ENCODE measurements around the gene EMC7. TPM values are rescaled to one million over a fixed set of nuclear protein-coding genes. Genes with fewer than 3 reads are reported as not detected.

The EMC7 gene
- polyA plus RNA-seq, 2 of the 4 experiments (the other 2 are of a cell fraction): 129 to 221 TPM

DNA sequence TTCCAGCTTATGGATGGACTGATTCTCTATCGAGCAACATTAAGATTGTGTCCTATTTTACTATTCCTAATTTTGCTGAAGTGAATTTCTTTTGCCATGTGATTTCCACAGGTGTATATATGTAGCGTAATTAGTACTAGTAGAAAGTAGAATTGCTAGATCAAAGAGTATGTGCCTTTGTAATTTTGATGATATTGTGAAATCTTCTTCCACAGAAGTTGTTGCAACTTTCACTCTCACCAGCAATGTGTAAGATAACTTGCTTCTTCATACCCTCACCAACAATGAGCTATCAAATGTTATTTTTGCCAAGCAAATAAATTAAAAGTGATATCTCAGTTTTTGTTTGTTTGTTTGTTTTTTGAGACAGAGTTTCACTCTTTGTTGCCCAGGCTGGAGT is 5.7 kb upstream of the EMC7 start:
- WGBS (ENCODE audit: missing lambda C conversion rate): 84% methylated on average over 2 of the region's 2 CpGs
- ChIA-PET POLR2A (no interaction called here), CTCF (interaction anchor here (1.8 to 11.3 kb wide), 3 partner anchors 102 to 260 kb away, joined by 8 to 223 read pairs (median 35); partner anchors contain the start of genes KATNBL1 and LPCAT4)
- ATAC-seq: no peak
- DNase-seq (ENCODE audit: low read depth in 1 of 2, low spot score in 1 of 2): no peak
- no peak for FAIRE-seq
- Histone ChIP-seq H3K4me2 (no peak overlapping the region), H3K9me3 (no peaks in the 10 kb centered on the region), H3K27ac (no peak overlapping the region), H3K4me1 (peaks cover 7% of the 10 kb centered on the region; the same call in 2 of the 3 replicates), H3K4me3 (no peak overlapping the region)
- TF ChIP-seq HOXA7 (CRISPR knock-in tag; IDR thresholded peaks at IDR 0.05) (no peak), JUNB (IDR thresholded peaks at IDR 0.05) (no peak)

DNA sequence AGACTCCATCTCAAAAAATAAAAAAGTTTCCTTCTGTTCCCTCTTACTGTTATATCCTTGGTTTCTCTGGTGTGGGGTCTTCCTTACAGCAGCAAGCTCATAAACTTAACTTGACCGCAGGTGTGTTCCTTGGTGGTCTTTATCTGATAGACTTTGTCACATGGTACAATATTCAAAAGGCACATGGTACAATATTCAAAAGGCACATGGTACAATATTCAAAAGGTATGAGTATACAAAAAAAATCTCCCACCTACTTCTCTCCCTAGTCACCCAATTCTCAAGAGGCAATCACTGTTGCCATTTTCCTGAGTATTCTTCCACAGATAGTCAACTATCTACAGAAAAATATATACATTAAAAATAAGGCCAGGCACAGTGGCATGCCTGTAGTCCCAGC is 4.8 kb upstream of the EMC7 start:
- ATAC-seq (no peak), FAIRE-seq (no peak), DNase-seq (ENCODE audit: low read depth in 1 of 2, low spot score in 1 of 2) (no peak)
- no peak overlapping the region for H3K4me3 ChIP-seq
- ChIA-PET CTCF (interaction anchor here (1.7 to 11.3 kb wide), 2 partner anchors 103 to 261 kb away, joined by 4 to 223 read pairs; partner anchors contain the start of genes KATNBL1 and LPCAT4), POLR2A (no interaction called here)
- 92% methylated on average over 1 of the region's 1 CpG for WGBS (ENCODE audit: missing lambda C conversion rate)
- no peaks in the 10 kb centered on the region for H3K9me3 ChIP-seq
- H3K27ac ChIP-seq: no peak overlapping the region
- TF ChIP-seq, protein P1, sequence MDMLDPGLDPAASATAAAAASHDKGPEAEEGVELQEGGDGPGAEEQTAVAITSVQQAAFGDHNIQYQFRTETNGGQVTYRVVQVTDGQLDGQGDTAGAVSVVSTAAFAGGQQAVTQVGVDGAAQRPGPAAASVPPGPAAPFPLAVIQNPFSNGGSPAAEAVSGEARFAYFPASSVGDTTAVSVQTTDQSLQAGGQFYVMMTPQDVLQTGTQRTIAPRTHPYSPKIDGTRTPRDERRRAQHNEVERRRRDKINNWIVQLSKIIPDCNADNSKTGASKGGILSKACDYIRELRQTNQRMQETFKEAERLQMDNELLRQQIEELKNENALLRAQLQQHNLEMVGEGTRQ (IDR thresholded peaks at IDR 0.05): no peak
- TF ChIP-seq HOXB5 (CRISPR knock-in tag; IDR thresholded peaks at IDR 0.05): no peak
- no peak for TF ChIP-seq SREBF2 (IDR thresholded peaks at IDR 0.05)
- no peak overlapping the region for H3K4me2 ChIP-seq
- H3K4me1 ChIP-seq: peaks cover 7% of the 10 kb centered on the region; the same call in 2 of the 3 replicates

DNA sequence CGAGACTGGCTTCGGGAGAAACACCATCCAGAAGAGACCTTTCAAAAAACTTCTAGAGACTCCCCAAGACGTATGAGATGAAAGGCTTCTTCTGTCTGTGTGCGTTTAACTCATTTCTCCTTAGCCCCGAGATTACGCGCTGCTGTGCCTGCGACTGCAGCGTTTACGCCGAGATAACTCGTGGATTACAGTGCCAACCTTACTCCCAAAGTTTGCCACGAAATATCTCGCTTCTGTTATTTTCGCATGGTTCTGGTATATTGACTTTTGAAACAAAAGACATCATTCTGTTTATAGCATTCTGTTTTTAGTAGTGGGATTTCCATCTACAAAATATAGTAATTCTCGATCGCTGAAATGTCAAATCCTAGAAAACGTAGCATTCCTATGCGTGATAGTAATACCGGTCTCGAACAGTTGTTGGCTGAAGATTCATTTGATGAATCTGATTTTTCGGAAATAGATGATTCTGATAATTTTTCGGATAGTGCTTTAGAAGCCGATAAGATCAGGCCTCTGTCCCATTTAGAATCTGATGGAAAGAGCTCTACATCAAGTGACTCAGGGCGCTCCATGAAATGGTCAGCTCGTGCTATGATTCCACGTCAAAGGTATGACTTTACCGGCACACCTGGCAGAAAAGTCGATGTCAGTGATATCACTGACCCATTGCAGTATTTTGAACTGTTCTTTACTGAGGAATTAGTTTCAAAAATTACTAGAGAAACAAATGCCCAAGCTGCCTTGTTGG is 688 bp upstream of the EMC7 start:
- FAIRE-seq: no peak
- CTCF ChIA-PET: interaction anchor here (0.7 to 4.7 kb wide), 7 partner anchors 8 to 241 kb away, joined by 3 to 23 read pairs (median 3); partner anchors contain the start of gene KATNBL1

DNA sequence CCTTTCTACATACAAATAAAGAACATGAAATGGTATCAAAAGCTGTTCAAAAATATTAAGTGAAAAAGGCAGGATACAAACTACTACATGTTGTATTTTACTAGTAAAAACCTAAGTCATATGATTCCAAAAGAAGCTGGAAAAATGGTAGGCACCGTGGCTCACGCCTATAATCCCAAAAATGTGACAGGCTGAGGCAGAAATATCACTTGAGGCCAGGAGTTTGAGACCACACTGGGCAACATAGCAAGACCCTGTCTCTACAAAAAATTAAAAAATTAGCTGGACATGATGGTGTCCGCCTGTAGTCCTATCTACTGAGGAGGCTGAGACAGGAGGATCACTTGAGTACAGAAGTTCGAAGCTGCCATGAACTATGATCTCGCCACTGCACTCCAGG is 1.7 kb downstream of the EMC7 start:
- peak overlapping the region; percentile 89 for H3K4me2 ChIP-seq
- no peak overlapping the region for H3K4me3 ChIP-seq
- DNase-seq (ENCODE audit: low read depth in 1 of 2, low spot score in 1 of 2) (no peak), ATAC-seq (no peak), FAIRE-seq (no peak)
- WGBS (ENCODE audit: missing lambda C conversion rate): 93% methylated on average over 5 of the region's 5 CpGs
- ChIA-PET POLR2A (interaction anchor here (1.3 kb wide), 1 partner anchor 10 kb away, joined by 3 read pairs; no protein-coding TSS in a partner anchor), CTCF (interaction anchor here (1.0 to 4.7 kb wide), 5 partner anchors 10 to 267 kb away, joined by 3 to 23 read pairs (median 3); partner anchors contain the start of genes KATNBL1, LPCAT4, NOP10 and NUTM1)
- TF ChIP-seq NPAS2 (CRISPR knock-in tag; IDR thresholded peaks at IDR 0.05; ENCODE audit: borderline replicate concordance): no peak
- no peak for TF ChIP-seq HOXB13 (CRISPR knock-in tag; IDR thresholded peaks at IDR 0.05; ENCODE audit: low read depth)
- TF ChIP-seq TP53 (CRISPR knock-in tag; IDR thresholded peaks at IDR 0.05): no peak
- no peak for TF ChIP-seq EP300 (IDR thresholded peaks at IDR 0.05)
- TF ChIP-seq EHF (CRISPR knock-in tag; IDR thresholded peaks at IDR 0.05): no peak
- no peak for TF ChIP-seq EHMT2 (IDR thresholded peaks at IDR 0.05; ENCODE audit: low read depth)
- TF ChIP-seq SREBF2 (IDR thresholded peaks at IDR 0.05): no peak
- TF ChIP-seq, protein P2, sequence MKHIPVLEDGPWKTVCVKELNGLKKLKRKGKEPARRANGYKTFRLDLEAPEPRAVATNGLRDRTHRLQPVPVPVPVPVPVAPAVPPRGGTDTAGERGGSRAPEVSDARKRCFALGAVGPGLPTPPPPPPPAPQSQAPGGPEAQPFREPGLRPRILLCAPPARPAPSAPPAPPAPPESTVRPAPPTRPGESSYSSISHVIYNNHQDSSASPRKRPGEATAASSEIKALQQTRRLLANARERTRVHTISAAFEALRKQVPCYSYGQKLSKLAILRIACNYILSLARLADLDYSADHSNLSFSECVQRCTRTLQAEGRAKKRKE (CRISPR knock-in tag; IDR thresholded peaks at IDR 0.05; ENCODE audit: low read depth): no peak
- no peak for TF ChIP-seq FOSB (CRISPR knock-in tag; IDR thresholded peaks at IDR 0.05)
- TF ChIP-seq, protein P3, sequence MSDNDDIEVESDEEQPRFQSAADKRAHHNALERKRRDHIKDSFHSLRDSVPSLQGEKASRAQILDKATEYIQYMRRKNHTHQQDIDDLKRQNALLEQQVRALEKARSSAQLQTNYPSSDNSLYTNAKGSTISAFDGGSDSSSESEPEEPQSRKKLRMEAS (IDR thresholded peaks at IDR 0.05): no peak
- H3K9me3 ChIP-seq: no peaks in the 10 kb centered on the region
- no peak overlapping the region for H3K27ac ChIP-seq
- peaks cover 22% of the 10 kb centered on the region for H3K4me1 ChIP-seq

More for the DNA sequence above, 688 bp upstream of the EMC7 start:
- peak overlapping the region; percentile 85 to 89 for H3K27ac ChIP-seq
- 0 out of 5 replicates have a peak, but pooled peaks of 1 of the 2 experiments have one; percentile 8 for TF ChIP-seq JUN (IDR thresholded peaks at IDR 0.05)
- no peak for TF ChIP-seq CEBPB (IDR thresholded peaks at IDR 0.05)
- TF ChIP-seq, protein P4, sequence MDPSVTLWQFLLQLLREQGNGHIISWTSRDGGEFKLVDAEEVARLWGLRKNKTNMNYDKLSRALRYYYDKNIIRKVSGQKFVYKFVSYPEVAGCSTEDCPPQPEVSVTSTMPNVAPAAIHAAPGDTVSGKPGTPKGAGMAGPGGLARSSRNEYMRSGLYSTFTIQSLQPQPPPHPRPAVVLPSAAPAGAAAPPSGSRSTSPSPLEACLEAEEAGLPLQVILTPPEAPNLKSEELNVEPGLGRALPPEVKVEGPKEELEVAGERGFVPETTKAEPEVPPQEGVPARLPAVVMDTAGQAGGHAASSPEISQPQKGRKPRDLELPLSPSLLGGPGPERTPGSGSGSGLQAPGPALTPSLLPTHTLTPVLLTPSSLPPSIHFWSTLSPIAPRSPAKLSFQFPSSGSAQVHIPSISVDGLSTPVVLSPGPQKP (IDR thresholded peaks at IDR 0.05; ENCODE audit: low read depth, low read length): no peak
- no peak for TF ChIP-seq HOXB5 (CRISPR knock-in tag; IDR thresholded peaks at IDR 0.05)
- no peak for TF ChIP-seq EHF (CRISPR knock-in tag; IDR thresholded peaks at IDR 0.05)
- no peak for TF ChIP-seq HOXA7 (CRISPR knock-in tag; IDR thresholded peaks at IDR 0.05)
- TF ChIP-seq HDAC2 (IDR thresholded peaks at IDR 0.05): no peak
- no peak for TF ChIP-seq POLR2AphosphoS2 (conservative IDR thresholded peaks at IDR 0.05; ENCODE audit: low read length)
- peaks cover 22% of the 10 kb centered on the region for H3K4me1 ChIP-seq
- ATAC-seq: no peak; a peak in 1 of 6 replicates
- H3K4me2 ChIP-seq: peak overlapping the region; percentile 90
- H3K4me3 ChIP-seq: peak overlapping the region; percentile 68
- no peak for DNase-seq (ENCODE audit: low read depth in 1 of 2, low spot score in 1 of 2)
- POLR2A ChIA-PET: interaction anchor here (0.7 to 1.6 kb wide), 12 partner anchors 8 to 413 kb away, joined by 3 to 17 read pairs (median 4); partner anchors contain the start of genes EMC4, KATNBL1 and LPCAT4
- 31% methylated on average over 29 of the region's 29 CpGs for WGBS (ENCODE audit: missing lambda C conversion rate)
- H3K9me3 ChIP-seq: no peaks in the 10 kb centered on the region
